ENCODE measurements around the gene ZNF630. TPM values are rescaled to one million over a fixed set of nuclear protein-coding genes. Genes with fewer than 3 reads are reported as not detected.
"Not testable (repeated sequence)": the region's sequence is repeated elsewhere in the genome, so short reads cannot be mapped to it uniquely, and the experiment has no call there.

ZNF630 gene
- total RNA-seq: 0.40 and 2.3 TPM in 2 replicates

GRCh38 chrX:48071064-48071985 lies at the start of gene ZNF630:
Gene ZNF630 (minus strand): TSS chrX:48071640. CDS start chrX:48066886, 4,754 bp downstream.
- peak; percentile 27 for DNase-seq (ENCODE audit: low read depth, low spot score)

GRCh38 chrX:48107717-48108116 lies 36.3 kb upstream of the ZNF630 start:
- DNase-seq (ENCODE audit: low read depth, low spot score): no peak

- DNase-seq (ENCODE audit: low read depth, low spot score): no peak
Measured at GRCh38 chrX:48102874-48103374, 31.5 kb upstream of the ZNF630 start.

GRCh38 chrX:48101443-48101842 lies 30.0 kb upstream of the ZNF630 start:
- no peak for DNase-seq (ENCODE audit: low read depth, low spot score)

GRCh38 chrX:48092558-48092957 lies 21.1 kb upstream of the ZNF630 start:
- DNase-seq (ENCODE audit: low read depth, low spot score): not testable (repeated sequence)

- no peak for DNase-seq (ENCODE audit: low read depth, low spot score)
Measured at GRCh38 chrX:48090123-48090522, 18.7 kb upstream of the ZNF630 start.

GRCh38 chrX:48086082-48086481 lies 14.6 kb upstream of the ZNF630 start:
- DNase-seq (ENCODE audit: low read depth, low spot score): no peak

GRCh38 chrX:48083706-48084105 lies 12.3 kb upstream of the ZNF630 start:
- DNase-seq (ENCODE audit: low read depth, low spot score): no peak

GRCh38 chrX:48083212-48083611 lies 11.8 kb upstream of the ZNF630 start:
- no peak for DNase-seq (ENCODE audit: low read depth, low spot score)

GRCh38 chrX:48076343-48076742 lies 4.9 kb upstream of the ZNF630 start:
- DNase-seq (ENCODE audit: low read depth, low spot score): no peak

- DNase-seq (ENCODE audit: low read depth, low spot score): no peak
Measured at GRCh38 chrX:48071986-48072605, 656 bp upstream of the ZNF630 start.

GRCh38 chrX:48068096-48068887 lies 3.1 kb downstream of the ZNF630 start:
- DNase-seq (ENCODE audit: low read depth, low spot score): no peak

GRCh38 chrX:48064261-48064660 lies 7.2 kb downstream of the ZNF630 start:
- DNase-seq (ENCODE audit: low read depth, low spot score): no peak

GRCh38 chrX:48059296-48059639 lies 12.2 kb downstream of the ZNF630 start:
- no peak for DNase-seq (ENCODE audit: low read depth, low spot score)

GRCh38 chrX:48058621-48059295 lies 12.7 kb downstream of the ZNF630 start:
- no peak for DNase-seq (ENCODE audit: low read depth, low spot score)

- no peak for DNase-seq (ENCODE audit: low read depth, low spot score)
Measured at GRCh38 chrX:48046846-48047245, 24.6 kb downstream of the ZNF630 start.

GRCh38 chrX:48045410-48046311 lies 25.8 kb downstream of the ZNF630 start:
- DNase-seq (ENCODE audit: low read depth, low spot score): peak; percentile 29

GRCh38 chrX:48043056-48043455 lies 28.4 kb downstream of the ZNF630 start:
- no peak for DNase-seq (ENCODE audit: low read depth, low spot score)

- no peak for DNase-seq (ENCODE audit: low read depth, low spot score)
Measured at GRCh38 chrX:48035891-48036290, 35.5 kb downstream of the ZNF630 start.

GRCh38 chrX:48030641-48031173 lies 40.7 kb downstream of the ZNF630 start:
- not testable (repeated sequence) for DNase-seq (ENCODE audit: low read depth, low spot score)

Data from pulmonary artery endothelial cell (primary cell).